Activated CD8-positive, alpha-beta memory T cell treated with anti-CD3 and anti-CD28 coated beads for 4 hours (primary cell): ENCODE measurements around the gene KPTN.
"Not testable (repeated sequence)": the region's sequence is repeated elsewhere in the genome, so short reads cannot be mapped to it uniquely, and the experiment has no call there.

Source experiments
- DNase-seq, 2 donors: peaks; one replicate each; pipeline ENCODE4 v3.0.0-alpha.2; 2020; ENCODE audit warnings: low read depth in 2 of 2

Gene KPTN

GRCh38 chr19:47492137-47492533, 8.1 kb upstream of the KPTN start:
- DNase-seq, result no peak

GRCh38 chr19:47491358-47492136, 7.5 kb upstream of the KPTN start:
- DNase-seq, result no peak

GRCh38 chr19:47490847-47491246, 6.8 kb upstream of the KPTN start:
- DNase-seq, result no peak

- no peak for DNase-seq
Observed at GRCh38 chr19:47490031-47490430, 6.0 kb upstream of the KPTN start.

GRCh38 chr19:47489072-47489914, 5.3 kb upstream of the KPTN start:
- DNase-seq, result no peak

- DNase-seq, result no peak
Observed at GRCh38 chr19:47487551-47488515, 3.8 kb upstream of the KPTN start.

GRCh38 chr19:47486900-47487299, 2.9 kb upstream of the KPTN start:
- no peak for DNase-seq

GRCh38 chr19:47486220-47486619, 2.2 kb upstream of the KPTN start:
- DNase-seq, result not testable (repeated sequence)

GRCh38 chr19:47485210-47485609, 1.2 kb upstream of the KPTN start:
- DNase-seq, result no peak

GRCh38 chr19:47483200-47483599, 819 bp downstream of the KPTN start:
- DNase-seq, result no peak

- no peak for DNase-seq
Observed at GRCh38 chr19:47481460-47482052, 2.5 kb downstream of the KPTN start.

- no peak for DNase-seq
Observed at GRCh38 chr19:47480658-47481057, 3.4 kb downstream of the KPTN start.

GRCh38 chr19:47479701-47480503, 4.1 kb downstream of the KPTN start:
- no peak for DNase-seq

- no peak for DNase-seq
Observed at GRCh38 chr19:47476438-47476972, 7.5 kb downstream of the KPTN start.

- DNase-seq, result no peak
Observed at GRCh38 chr19:47475465-47475864, 8.6 kb downstream of the KPTN start.

GRCh38 chr19:47473336-47473735, 10.7 kb downstream of the KPTN start:
- no peak for DNase-seq

- DNase-seq, result peak; percentile 6 to 31
Observed at GRCh38 chr19:47471733-47472457, 12.1 kb downstream of the KPTN start, which contains the start of gene SLC8A2. SLC8A2 (minus strand) TSS chr19:47471893; CDS start chr19:47466403, 5,490 bp downstream.

GRCh38 chr19:47471381-47471732, 12.7 kb downstream of the KPTN start:
- no peak for DNase-seq

GRCh38 chr19:47470447-47471195, 13.4 kb downstream of the KPTN start:
- no peak for DNase-seq
